HL-60 (cell line): ENCODE measurements around the gene SMURF1.

Source experiments
- DNase-seq, 2 experiments: peaks; one replicate each; pipeline ENCODE4 v3.0.0-alpha.2; 2010 to 2020; ENCODE audit warnings: low read depth in 1 of 2, low spot score in 1 of 2
- H3K27ac ChIP-seq: fragments of 250-450 bp; sonication (Bioruptor Pico); replicated peaks from 2 replicates; pipeline ENCODE4 v1.5.1; 2020; ENCODE audit warnings: mild to moderate bottlenecking, moderate library complexity
- H3K27me3 ChIP-seq: fragments of 250-450 bp; sonication (Bioruptor Pico); 2 replicates; pipeline ENCODE4 v1.5.1; 2021; ENCODE audit warnings: mild to moderate bottlenecking, moderate library complexity; ENCODE audit not compliant: insufficient read depth, poor library complexity, severe bottlenecking
- H3K4me3 ChIP-seq: replicated peaks from 2 replicates; pipeline ENCODE4 v1.5.1; 2011; ENCODE audit warnings: mild to moderate bottlenecking, control low read depth, low read length; ENCODE audit not compliant: insufficient read depth
- CTCF ChIP-seq: IDR thresholded peaks from one replicate; pipeline ENCODE4 v1.5.1; 2011; ENCODE audit warnings: low read length, control low read depth, inconsistent platforms; ENCODE audit not compliant: insufficient read depth
- GABPA ChIP-seq: IDR thresholded peaks from 2 replicates; pipeline ENCODE4 v1.6.1; 2012; ENCODE audit warnings: low read depth
- POLR2AphosphoS5 ChIP-seq: IDR thresholded peaks from 2 replicates; pipeline ENCODE4 v1.6.1; 2012; ENCODE audit warnings: low read depth
- REST ChIP-seq: IDR thresholded peaks from 2 replicates; pipeline ENCODE4 v1.6.1; 2012; ENCODE audit warnings: low read depth; ENCODE audit not compliant: insufficient replicate concordance
- SPI1 ChIP-seq: IDR thresholded peaks from 2 replicates; pipeline ENCODE4 v1.6.1; 2012; ENCODE audit warnings: low read depth, mild to moderate bottlenecking, borderline replicate concordance

Gene SMURF1

GRCh38 chr7:99036546-99037111, 107.3 kb downstream of the SMURF1 start:
- TF ChIP-seq CTCF (peak; percentile 13), GABPA (no peak)
- Histone ChIP-seq H3K27me3 (no peaks in the 10 kb centered on the region), H3K4me3 (no peak overlapping the region), H3K27ac (no peak overlapping the region)
- peak in 1 of 2 experiments; percentile 29 for DNase-seq

- H3K4me3 ChIP-seq: no peak overlapping the region
- no peak for DNase-seq
- no peaks in the 10 kb centered on the region for H3K27me3 ChIP-seq
- TF ChIP-seq POLR2AphosphoS5: no peak
- TF ChIP-seq SPI1: no peak
- TF ChIP-seq REST: no peak
- no peak for TF ChIP-seq GABPA
- no peak overlapping the region for H3K27ac ChIP-seq
Measured at GRCh38 chr7:99035723-99036545, 108.0 kb downstream of the SMURF1 start.

- no peak overlapping the region for H3K4me3 ChIP-seq
- TF ChIP-seq REST (no peak), GABPA (no peak), POLR2AphosphoS5 (no peak), CTCF (no peak), SPI1 (no peak)
- H3K27ac ChIP-seq: no peak overlapping the region
Measured at GRCh38 chr7:99034932-99035722, 108.8 kb downstream of the SMURF1 start.

GRCh38 chr7:99033765-99034164, 110.1 kb downstream of the SMURF1 start:
- no peaks in the 10 kb centered on the region for H3K27me3 ChIP-seq
- no peak for DNase-seq
- no peak overlapping the region for H3K4me3 ChIP-seq
- no peak overlapping the region for H3K27ac ChIP-seq
- TF ChIP-seq GABPA (no peak), POLR2AphosphoS5 (peak; percentile 13; the same call in 1 of the 2 replicates)

More at GRCh38 chr7:99034932-99035722, 108.8 kb downstream of the SMURF1 start:
- H3K27me3 ChIP-seq: no peaks in the 10 kb centered on the region
- no peak for DNase-seq
